H4 (cell line): ENCODE measurements around the gene VIPR2. TPM values are rescaled to one million over a fixed set of nuclear protein-coding genes. Genes with fewer than 3 reads are reported as not detected.
"Not testable (repeated sequence)": the region's sequence is repeated elsewhere in the genome, so short reads cannot be mapped to it uniquely, and the experiment has no call there.

ENCODE experiments used
- DNase-seq: peaks from one replicate; pipeline ENCODE4 v3.0.0-alpha.2; 2015; ENCODE audit warnings: low spot score
- total RNA-seq: library from RNA; depleted of rRNA; stranded (reverse); fragments of >200 nt; shearing (Covaris generic); gene quantifications from 2 replicates; pipeline ENCODE4 v1.2.3, GENCODE V29; 2014

Gene VIPR2
- total RNA-seq, 1 experiment from 2014 or later = 0.77 TPM

DNA sequence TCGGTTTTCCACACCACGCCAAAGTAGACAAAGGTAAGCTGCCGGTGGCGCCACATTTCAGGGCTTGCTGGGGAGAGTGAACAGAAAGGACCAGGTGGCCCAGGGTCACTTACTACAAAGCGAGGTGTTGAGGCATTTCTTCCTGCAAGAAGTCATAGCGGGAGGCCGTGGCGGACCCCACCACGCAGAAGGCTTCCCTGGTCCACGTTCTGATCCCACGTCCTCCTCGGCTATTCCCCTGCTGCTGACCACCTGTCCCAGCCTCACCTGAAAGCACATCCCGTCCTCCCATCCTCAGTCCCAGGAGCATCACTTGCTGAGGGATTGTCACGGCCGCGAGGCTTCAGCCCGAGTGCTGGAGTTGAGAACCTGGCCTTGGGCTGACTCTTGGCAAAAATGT lies 149.2 kb downstream of the VIPR2 start:
- DNase-seq = no peak

DNA sequence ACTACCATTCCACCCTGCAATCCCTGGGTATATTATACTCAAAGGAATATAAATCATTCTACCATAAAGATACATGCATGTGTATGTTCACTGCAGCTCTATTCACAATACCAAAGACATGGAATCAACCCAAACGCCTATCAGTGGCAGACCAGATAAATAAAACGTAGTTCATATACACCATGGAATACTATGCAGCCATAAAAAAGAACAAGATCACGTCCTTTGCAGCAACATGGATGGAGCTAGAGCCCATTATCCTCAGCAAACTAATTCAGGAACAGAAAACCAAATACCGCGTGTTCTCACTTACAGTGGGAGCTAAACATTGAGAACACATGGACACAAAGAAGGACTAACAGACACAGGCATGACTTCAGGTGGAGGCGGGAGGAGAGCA lies 150.0 kb downstream of the VIPR2 start:
- DNase-seq = no peak

- no peak for DNase-seq
Observed at GRCh38 chr7:158993591-158993990, 151.1 kb downstream of the VIPR2 start.

- DNase-seq = no peak
Observed at GRCh38 chr7:158992759-158993158, 151.9 kb downstream of the VIPR2 start.

DNA sequence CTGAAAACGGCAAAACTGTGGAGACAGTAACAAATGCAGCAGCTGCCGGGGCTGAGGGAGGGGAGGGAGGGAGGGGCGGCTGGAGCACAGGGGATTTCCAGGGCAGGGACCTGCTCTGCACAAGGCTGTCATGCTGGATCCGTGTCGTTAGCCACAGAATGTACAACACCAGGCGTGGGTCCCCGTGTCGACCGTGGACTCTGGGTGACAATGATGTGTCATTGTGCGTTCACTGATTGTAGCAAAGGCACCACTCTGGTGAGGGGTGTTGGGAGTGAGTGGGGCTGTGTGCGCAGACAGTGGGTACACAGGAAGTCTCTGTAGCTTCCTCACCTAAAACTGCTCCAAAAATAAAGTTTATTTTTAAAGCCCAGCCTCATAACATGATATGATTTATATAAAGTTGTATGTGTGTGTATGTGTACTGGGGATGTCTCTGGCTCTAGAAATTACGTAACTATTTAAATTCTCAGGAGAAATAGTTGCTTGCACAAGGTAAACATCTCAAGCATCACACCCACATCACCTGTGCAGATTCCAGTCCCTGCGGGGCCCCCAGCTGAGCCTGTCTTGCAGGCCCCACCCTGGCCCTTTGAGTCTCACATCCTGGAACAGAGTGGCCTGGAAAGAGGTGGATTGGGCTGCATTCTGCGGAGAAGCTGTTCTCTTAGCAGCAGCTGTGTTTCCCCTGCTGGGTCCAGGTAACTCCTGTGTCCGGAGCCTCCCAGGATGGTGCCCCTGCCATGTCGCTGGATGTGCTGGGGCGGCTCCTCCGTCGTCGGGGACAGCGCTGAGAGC lies 152.6 kb downstream of the VIPR2 start:
- DNase-seq = no peak

DNA sequence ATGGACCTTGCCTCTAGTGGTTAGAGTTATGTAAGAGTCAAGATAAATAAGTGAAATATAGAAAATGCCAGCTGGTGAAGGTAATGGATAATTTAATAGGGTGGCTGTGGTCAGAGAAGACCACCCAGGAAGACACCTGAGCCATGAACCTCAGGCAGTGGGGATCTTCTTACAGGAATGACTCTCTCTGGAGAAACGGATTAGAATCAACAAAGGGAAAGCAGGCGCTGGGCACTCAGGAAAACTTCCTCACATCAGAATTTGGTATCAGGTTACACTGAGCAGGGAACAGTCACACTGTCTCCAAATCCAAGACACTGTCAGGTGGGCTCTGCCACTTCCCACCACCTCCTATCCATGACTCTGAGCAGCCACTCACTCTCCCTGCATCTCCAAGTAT lies 155.7 kb downstream of the VIPR2 start:
- no peak for DNase-seq

DNA sequence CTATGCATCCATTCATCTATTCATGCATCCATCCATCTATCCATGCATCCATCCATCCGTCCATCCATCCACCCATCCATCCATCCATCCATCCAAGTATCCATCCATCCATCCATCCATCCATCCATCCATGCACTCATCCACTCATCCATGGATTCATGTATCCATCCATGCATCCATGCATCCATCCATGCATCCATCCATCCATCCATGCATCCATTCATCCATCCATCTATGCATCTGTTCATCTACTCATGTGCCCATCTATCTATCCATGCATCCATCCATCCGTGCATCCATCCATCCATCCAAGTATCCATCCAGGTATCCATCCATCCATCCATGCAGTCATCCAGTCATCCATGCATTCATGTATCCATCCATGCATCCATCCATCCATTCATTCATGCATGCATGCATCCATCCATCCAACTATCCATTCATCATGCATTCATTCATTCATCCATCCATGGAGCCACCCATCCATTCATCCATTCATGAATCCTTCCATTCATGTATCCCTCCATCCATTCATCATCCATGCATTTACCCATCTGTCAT lies 156.3 kb downstream of the VIPR2 start:
- no peak for DNase-seq

DNA sequence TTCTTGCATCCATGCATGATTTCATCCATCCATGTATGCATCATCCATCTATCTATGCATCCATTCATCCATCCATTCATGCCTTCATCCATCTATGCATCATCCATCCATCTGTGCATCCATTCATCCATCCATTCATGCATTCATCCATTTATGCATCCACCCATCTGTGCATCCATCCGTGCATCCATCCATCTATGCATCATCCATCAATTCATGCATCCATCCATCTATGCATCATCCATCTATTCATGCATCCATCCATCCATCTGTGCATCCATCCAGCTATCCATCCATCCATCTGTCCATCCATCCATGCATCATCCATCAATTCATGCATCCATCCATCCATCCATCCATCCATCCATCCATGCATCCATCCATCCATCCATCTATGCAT lies 157.0 kb downstream of the VIPR2 start:
- no peak for DNase-seq

- DNase-seq = no peak
Observed at GRCh38 chr7:158985583-158985982, 159.1 kb downstream of the VIPR2 start.

GRCh38 chr7:158984007-158984406 lies 160.7 kb downstream of the VIPR2 start:
- DNase-seq = not testable (repeated sequence)

DNA sequence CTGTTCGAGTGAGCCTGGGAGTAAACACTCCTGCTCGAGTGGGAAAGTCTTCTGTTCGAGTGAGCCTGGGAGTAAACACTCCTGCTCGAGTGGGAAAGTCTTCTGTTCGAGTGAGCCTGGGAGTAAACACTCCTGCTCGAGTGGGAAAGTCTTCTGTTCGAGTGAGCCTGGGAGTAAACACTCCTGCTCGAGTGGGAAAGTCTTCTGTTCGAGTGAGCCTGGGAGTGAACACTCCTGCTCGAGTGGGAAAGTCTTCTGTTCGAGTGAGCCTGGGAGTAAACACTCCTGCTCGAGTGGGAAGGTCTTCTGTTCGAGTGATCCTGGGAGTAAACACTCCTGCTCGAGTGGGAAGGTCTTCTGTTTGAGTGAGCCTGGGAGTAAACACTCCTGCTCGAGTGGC lies 162.6 kb downstream of the VIPR2 start:
- DNase-seq = not testable (repeated sequence)

DNA sequence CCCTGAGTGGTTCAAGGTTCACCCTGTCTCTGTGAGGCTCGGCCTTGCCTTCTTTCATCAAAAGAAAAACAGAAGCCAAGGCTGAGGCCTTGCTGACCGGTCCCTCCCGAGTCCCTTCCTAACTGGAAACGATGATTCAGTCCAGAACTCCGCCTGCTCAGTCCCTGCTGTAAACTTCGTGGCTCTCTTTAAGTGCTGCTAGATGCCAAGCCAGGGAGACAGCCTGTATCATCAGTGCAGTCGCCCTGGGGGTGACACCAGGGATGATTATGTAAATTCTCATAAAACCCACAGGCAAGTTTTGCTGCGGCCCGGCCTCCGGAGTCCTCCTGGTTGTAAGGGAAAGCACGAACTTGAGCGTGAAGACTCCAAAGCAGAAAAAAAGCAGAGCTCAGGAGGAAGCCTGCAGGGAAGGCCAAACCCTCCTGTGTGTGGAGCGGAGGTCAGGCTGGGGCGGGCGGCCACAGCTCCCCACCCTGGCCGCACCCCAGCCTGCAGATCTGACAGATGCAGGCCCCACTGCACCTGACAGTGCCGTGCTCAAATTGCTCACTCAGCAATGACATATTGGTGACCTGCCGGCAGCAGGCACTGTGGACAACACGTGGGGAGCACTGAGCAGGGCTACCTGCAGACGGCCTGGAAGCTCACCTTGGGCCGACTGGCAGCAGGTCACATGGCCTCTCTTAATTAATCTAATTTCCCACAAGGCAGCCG lies 164.9 kb downstream of the VIPR2 start:
- no peak for DNase-seq

DNA sequence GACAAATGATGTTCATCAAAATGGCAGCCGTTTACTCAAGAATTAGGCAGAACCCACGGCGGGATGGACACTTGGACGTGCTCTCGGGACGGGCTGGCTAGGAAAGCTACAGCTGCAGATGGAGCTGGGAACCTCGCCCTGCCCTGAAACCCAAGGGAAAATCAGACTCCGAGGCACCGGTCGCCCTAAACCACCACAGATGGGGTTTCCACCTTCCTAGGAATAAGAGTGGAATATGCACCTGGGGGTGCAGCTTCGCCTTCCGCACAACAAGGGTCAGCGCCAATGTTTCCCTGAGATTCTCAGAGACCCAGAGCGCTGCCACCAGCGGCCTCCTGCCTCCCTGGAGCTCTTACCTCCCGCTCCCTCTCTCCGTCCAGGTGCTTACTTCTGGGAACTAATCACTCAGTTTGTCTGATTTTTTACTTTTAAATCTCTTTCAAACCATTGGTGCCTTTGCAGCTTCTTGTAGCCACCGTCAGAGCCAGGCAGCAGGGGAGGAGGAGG lies 165.6 kb downstream of the VIPR2 start:
- no peak for DNase-seq
